ENCODE results near the gene GK.
"Not testable (repeated sequence)": the region's sequence is repeated elsewhere in the genome, so short reads cannot be mapped to it uniquely, and the experiment has no call there.

The GK gene

DNA sequence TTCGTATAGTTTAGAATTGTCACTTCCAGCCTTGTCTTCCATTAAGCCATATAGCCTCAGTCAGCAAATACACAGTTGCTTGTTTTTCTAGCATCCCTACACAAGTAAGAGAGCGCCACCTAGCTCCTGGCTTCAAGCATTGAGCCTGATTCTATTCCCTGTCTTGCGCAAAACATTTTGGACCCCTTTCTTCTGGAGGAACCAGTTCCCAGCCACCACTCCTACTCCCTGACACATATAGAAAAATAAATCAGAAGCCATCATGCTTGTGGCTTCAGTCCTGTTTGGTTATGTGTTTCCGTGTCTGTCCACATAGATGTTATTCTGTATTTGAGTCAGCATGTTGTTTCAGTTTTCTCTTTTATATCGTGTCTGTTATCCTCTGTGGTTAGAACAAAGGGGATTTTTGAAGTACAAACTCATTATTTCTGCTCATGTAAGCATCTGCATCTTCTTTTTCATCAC is 59.9 kb downstream of the GK start:
- peak; percentile 44 for DNase-seq

DNA sequence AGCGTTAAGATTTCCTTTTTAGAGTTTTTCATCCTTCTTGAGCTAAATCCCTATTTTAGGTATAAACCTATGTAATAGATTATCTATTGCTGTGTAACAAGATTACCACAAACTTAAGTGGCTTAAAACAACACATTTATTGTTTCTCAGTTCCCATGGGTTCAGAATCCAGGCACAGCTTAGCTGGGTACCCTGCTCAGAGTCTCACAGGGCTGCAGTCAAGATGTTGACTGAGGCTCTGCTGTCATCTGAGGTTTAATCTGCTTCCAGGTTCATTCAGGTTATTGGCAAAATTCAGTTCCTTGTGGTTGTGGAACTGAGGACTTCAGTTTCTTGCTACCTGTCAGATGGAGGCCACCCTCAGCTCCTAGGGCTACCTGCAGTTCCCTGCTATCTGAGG is 60.9 kb downstream of the GK start:
- no peak for DNase-seq

DNA sequence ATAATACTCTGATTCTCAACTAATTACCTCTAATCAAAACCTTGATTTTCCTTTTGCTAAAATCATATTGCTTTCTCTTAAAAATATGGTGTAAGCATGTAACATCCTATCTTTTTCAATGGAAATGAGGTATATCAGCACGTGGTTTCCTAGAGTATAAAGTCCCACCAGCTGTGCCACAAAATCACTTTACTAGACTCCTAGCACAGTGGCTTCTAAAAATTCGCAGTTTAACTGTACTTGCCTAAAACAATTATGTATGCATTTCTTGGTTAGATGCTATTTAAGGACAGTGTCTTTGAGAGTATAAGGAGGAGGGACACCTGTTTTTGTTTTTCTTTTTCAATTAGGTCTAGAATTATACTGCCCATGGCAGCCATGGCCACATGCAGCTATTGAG is 62.8 kb downstream of the GK start:
- no peak for DNase-seq

DNA sequence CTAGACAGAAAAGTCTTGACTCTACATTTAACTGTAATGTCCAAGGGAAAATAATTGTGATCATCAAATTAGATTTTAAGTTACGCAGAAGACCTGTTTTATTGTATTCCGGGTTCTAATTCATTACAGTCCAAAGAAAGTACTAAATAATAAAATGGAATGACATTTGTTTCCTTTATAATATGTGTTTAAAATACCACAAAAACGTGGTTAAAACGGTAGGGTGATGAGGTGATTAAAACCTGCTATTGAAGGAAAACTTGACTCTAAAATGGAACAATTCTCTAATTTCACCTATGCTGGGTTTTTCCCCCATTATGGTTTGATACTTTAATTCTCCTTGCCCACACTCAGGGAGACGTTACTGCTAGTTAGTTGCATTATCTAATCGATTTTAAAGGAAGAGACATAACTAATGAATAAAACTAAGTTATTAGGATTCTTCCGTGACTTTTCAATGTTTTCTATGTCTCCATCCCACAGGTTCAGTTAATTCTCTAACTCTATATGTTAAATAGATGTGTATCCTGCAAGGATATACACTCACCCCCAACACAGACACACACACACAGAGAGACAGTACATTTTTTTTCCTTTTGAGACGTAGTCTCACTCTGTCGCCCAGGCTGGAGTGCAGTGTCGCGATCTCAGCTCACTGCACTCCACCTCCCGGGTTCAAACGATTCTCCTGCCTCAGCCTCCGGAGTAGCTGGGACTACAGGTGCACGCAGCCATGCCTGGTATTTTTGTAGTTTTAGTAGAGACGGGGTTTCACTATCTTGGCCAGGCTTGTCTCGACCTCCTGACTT is 80.8 kb downstream of the GK start:
- DNase-seq: no peak

DNA sequence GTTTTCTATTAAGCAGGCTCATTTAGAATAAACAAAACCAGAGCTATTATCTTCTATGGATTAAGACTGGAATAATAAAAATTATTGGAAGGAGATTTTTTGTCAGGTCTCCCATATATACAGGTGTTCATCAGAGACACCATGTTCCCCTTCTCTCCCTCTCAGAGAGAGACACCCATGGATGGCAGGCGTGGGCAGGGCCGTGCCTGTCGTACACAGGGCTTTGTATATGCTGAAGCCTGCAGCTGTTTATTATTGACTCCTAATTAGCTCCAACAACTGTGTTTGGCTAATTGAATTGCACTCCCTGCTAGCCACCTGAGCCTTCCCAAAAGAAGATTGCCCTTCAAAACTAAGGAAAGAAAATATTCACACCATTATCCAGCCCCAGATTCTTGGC is 81.6 kb downstream of the GK start:
- no peak for DNase-seq

DNA sequence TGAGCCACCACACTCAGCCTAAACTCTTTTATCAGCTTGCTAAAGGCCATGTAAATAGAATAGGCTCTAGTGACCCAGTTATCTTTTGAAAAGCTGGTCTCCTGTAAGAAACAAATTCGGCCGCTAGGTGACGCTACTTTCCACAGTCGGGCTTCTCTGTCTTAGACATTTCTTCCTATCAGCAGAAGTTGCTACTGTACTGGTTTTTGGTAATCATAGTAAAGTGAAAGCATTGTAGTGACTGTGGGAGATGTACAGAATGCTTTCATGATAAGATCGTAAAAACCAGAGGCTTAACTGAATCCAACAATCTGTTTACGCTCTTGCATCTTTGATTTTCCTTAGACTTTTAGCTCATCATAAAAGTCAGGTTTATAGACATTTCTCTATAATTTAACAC is 82.6 kb downstream of the GK start:
- DNase-seq: peak; percentile 25

DNA sequence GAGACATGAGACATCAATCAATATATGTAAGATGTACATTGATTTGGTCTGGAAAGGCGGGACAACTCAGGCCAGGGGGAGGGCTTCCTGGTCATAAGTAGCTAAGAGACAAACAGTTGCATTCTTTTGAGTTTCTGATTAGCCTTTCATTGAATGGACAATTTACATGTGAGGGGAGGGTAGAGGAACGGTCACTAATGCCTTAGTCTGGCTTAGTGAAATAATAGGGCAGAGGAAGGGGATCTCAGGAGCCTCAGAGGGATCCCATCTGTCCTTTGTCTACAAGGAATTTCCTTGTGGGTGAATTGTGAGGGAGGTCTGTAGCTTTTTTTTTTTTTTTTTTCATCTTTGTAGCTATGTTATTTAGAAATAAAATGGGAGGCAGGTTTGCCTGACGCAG is 88.3 kb downstream of the GK start:
- DNase-seq: no peak

DNA sequence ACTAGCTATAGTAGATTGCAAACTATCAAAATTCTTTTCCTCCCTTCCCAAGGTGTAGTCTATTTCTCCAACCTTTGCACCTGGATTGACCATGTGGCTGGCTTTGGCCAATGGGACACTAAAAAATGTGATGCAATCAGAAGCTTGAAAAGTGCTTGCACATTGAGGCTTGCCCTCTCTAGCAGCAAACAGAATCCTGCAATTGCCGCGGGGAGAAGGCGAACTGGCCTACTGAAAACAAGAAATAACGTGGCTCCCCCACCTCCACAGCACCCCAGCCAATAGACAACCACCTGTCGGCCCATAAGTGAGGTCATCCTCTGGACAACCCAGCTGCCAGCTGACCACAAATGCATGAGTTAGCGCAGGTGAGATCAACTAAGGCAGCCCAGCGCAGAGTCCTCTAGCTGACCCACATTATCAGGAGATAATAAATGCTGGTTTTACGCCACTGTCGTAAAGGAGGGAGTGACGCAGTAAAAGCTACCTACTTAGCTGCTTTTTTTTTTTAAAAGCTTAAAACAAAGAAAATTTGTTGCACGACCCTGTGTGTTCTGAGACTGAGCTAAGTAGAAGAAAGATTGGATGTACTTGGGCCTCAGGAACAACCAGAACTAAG is 95.2 kb downstream of the GK start:
- no peak for DNase-seq

DNA sequence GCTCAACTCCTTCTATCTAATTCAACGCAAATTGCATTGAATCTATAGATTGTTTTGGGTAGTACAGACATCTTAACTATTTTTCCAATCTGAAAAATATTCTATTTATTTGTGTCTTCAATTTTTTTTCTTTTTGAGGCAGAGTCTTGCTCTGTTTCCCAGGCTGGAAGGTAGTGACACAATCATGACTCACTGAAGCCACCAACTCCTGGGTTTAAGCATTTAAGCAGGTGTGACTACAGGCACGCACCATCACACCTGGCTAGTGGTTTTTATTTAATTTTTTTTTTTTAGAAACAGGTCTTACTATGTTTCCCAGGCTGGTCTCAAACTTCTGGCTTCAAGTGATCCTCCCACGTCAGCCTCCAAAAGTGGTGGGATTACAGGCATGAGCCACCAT is 98.3 kb downstream of the GK start:
- DNase-seq: no peak

DNA sequence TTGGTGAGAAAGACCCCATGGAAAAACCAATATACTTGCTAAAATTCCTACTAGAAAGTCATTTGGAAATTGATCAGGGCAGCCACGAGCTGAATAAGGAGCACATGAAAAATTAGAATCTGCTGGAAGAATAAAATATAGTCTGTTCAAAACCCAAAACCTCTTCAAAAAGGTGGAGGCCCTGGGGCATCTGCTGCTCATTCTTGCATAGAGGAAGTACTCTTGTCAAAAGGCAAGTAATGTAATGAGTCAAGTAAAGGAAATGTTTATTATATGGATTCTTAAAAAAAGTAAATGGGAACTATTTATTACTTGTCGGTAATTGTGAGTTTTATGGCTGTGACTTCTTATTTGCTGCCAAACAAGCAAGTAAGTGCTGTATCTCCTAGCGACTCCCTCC is 109.5 kb downstream of the GK start:
- no peak for DNase-seq

DNA sequence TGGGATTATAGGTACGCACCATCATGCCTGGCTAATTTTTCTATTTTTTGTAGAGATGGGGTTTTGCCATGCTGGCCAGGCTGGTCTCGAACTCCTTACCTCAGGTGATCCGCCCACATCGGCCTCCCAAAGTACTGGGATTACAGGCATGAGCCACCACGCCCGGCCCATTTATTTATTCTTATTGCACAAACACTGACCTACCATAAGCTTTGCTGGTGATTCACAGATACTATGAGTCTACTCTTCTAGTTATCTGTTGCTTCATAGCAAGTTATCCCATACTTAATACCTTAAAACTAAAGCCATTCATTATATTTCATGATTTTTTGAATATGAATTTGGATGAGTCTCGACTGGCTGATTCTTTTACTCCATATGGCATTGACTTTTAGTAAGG is 120.5 kb downstream of the GK start:
- not testable (repeated sequence) for DNase-seq

DNA sequence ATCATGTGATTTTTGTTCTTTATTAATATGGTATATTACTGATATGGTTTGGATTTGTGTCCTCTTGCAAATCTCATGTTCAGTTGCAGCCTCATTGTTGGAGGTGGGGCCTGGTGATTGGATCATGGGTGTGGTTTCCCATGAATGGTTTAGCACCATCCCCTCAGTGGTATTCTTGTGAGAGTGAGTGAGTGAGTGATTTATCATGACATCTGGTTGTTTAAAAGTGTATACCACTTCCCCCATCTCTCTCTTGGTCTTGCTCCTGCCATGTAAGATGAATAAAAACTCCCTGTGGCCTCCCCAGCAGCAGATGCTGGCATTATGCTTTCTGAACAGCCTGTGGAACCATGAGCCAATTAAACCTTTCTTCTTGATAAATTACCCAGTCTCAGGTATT is 124.4 kb downstream of the GK start:
- no peak for DNase-seq

DNA sequence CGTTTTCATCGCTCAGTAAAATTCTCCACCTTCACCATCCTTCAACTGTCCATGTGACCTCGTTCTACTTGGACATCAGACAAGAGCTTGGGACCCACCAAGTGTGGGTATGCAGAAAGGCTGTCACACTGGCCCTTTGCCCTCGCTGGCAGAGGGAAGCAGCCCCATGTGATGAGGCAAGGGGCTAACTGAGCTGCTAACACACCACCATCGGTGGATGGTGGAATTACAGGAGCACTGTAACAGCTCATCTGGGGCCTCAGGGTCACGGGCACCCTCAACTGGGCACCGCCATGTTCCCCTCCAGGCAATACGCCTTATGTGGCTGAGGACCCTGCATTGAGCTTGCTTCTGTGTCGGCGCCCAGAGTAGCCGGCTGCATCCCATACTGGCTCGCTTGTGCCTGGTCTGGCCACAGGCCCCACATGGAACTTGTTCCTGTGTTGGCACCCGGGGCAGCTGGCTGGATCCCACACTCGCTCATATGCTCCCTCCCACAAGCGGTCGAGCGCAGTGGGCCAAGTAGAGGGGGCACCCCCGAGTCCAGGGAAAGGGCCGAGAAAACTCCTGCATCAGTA is 126.3 kb downstream of the GK start:
- DNase-seq: no peak

Data from HCEC 1CT (cell line).